ENCODE measurements around the gene CEP170B. TPM values are rescaled to one million over a fixed set of nuclear protein-coding genes. Genes with fewer than 3 reads are reported as not detected.

The CEP170B gene
- total and polyA plus RNA-seq, 2 of the 13 experiments (the other 11 are each of a cell fraction or from before 2014, with no cell fraction given): 4.3 to 8.8 TPM

DNA sequence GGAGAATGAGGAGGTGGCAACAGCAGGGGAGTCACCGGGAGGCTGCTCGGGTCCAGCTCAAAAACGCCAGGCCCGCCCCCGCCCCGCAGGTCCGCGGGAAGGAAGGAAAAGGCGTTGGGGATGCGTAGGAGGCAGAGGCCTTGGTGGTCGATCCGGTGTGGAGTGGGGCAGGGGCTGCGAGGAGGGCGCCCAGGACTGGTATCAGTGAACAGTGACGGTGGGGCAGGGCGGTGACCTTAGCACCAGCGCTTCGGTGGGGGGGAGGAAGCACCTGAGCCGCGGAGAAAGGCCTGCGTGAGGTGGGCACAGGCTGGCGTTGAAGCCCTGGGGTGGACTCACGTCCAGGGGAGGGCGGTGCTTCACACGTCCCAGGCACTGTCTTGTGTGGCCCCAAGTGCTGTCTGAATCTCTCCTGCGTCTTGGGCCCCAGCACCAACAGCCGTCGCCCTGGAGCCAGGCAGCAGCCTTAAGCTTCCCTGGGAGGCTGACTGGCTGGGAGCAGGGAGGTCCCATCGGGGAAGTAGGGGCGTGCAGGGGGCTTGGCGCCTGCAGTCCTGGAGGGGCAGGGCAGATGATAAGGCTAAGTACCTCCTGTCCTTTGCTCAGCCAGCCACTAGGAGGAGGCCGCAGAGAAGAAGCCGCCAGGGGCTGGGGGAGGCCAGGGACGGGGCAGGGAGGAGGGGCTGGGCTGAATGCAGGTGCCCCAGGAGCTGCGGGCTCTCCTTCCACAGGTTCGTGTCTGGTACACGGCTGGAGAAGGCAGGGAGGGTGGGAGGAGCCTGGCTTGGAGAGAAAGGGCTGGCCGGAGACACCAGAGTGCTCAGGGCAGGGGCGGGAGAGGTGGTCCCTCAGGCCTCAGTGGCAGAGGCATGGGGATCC, 37.7 kb upstream of the CEP170B start (continued):
- no peak for TF ChIP-seq MTA3 (CRISPR knock-in tag; IDR thresholded peaks at IDR 0.05)
- TF ChIP-seq ETS1 (CRISPR knock-in tag; IDR thresholded peaks at IDR 0.05): no peak
- peak; percentile 67 for TF ChIP-seq NRL (CRISPR knock-in tag; IDR thresholded peaks at IDR 0.05; ENCODE audit: borderline replicate concordance)
- no peak for TF ChIP-seq LCORL (IDR thresholded peaks at IDR 0.05)
- peak; percentile 22; the same call in 1 of the 2 replicates for TF ChIP-seq LCORL (CRISPR knock-in tag; IDR thresholded peaks at IDR 0.05)
- TF ChIP-seq EHMT2 (IDR thresholded peaks at IDR 0.05; ENCODE audit: borderline replicate concordance, low read depth, low read length): no peak
- no peak for TF ChIP-seq SP1 (IDR thresholded peaks at IDR 0.05)
- 0 out of 2 replicates have a peak, but pooled peaks have one; percentile 15 for TF ChIP-seq SP1 (CRISPR knock-in tag; IDR thresholded peaks at IDR 0.05)
- peak; percentile 38 for TF ChIP-seq STAG1 (CRISPR knock-in tag; IDR thresholded peaks at IDR 0.05)
- TF ChIP-seq ZNF775 (CRISPR knock-in tag; IDR thresholded peaks at IDR 0.05; ENCODE audit: borderline replicate concordance): no peak
- peak; percentile 83 for TF ChIP-seq CTCF (CRISPR knock-in tag; IDR thresholded peaks at IDR 0.05)
- TF ChIP-seq PAXIP1 (CRISPR knock-in tag; conservative IDR thresholded peaks at IDR 0.05): 0 out of 2 replicates have a peak, but pooled peaks have one; percentile 14
- TF ChIP-seq NFYC (CRISPR knock-in tag; IDR thresholded peaks at IDR 0.05): peak; percentile 35; the same call in 1 of the 2 replicates
- TF ChIP-seq ESRRA (CRISPR knock-in tag; IDR thresholded peaks at IDR 0.05; ENCODE audit: low read depth): no peak
- 0 out of 2 replicates have a peak, but pooled peaks have one; percentile 33 for TF ChIP-seq ZNF143 (CRISPR knock-in tag; IDR thresholded peaks at IDR 0.05)
- TF ChIP-seq ZBTB26 (CRISPR knock-in tag; IDR thresholded peaks at IDR 0.05; ENCODE audit: borderline replicate concordance): 0 out of 2 replicates have a peak, but pooled peaks have one; percentile 17
- TF ChIP-seq ZNF788 (CRISPR knock-in tag; IDR thresholded peaks at IDR 0.05; ENCODE audit: borderline replicate concordance): peak; percentile 45; the same call in 1 of the 2 replicates
- TF ChIP-seq, protein P1, sequence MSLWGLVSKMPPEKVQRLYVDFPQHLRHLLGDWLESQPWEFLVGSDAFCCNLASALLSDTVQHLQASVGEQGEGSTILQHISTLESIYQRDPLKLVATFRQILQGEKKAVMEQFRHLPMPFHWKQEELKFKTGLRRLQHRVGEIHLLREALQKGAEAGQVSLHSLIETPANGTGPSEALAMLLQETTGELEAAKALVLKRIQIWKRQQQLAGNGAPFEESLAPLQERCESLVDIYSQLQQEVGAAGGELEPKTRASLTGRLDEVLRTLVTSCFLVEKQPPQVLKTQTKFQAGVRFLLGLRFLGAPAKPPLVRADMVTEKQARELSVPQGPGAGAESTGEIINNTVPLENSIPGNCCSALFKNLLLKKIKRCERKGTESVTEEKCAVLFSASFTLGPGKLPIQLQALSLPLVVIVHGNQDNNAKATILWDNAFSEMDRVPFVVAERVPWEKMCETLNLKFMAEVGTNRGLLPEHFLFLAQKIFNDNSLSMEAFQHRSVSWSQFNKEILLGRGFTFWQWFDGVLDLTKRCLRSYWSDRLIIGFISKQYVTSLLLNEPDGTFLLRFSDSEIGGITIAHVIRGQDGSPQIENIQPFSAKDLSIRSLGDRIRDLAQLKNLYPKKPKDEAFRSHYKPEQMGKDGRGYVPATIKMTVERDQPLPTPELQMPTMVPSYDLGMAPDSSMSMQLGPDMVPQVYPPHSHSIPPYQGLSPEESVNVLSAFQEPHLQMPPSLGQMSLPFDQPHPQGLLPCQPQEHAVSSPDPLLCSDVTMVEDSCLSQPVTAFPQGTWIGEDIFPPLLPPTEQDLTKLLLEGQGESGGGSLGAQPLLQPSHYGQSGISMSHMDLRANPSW (CRISPR knock-in tag; IDR thresholded peaks at IDR 0.05; ENCODE audit: borderline replicate concordance): peak; percentile 15; the same call in 1 of the 2 replicates
